Fibroblast of lung (primary cell): Measurements from ENCODE around the gene AFAP1.

Experiments
- EZH2 ChIP-seq: IDR thresholded peaks from 2 replicates; pipeline ENCODE4 v1.5.1; 2012; ENCODE audit warnings: low read length, control low read depth, mild to moderate bottlenecking; ENCODE audit errors: missing control alignments
- TF ChIP-seq, protein P1 (sequence below), 2 donors: IDR thresholded peaks in 1 of 2; conservative IDR thresholded peaks in 1 of 2; 1 replicate in 1 of 2; 2 replicates in 1 of 2; pipeline ENCODE4 v1.5.1; 2011 to 2012; ENCODE audit warnings: low read length in 2 of 2, control low read depth in 1 of 2, inconsistent platforms in 1 of 2, low read depth in 1 of 2, mild to moderate bottlenecking in 1 of 2

DNA sequence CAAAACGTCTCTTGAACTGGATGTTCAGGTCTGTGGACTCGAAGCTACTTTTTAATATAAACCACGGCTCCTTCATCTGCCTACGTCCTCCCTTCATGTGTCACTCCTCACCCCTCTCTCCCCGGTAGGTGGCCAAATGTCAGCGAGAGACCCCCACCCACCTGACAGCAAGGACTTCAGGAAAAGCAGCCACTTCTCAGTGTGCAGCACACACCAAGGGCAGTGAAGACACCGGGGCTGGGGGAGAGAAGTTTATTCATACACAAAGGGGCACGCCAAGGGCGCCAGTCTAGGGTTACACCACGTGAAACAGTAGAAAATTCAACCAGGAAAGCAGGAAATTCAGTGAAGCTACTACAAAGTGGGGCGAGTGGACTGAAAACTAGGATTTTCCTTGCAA lies 181.2 kb downstream of the AFAP1 start:
- TF ChIP-seq, protein P1, sequence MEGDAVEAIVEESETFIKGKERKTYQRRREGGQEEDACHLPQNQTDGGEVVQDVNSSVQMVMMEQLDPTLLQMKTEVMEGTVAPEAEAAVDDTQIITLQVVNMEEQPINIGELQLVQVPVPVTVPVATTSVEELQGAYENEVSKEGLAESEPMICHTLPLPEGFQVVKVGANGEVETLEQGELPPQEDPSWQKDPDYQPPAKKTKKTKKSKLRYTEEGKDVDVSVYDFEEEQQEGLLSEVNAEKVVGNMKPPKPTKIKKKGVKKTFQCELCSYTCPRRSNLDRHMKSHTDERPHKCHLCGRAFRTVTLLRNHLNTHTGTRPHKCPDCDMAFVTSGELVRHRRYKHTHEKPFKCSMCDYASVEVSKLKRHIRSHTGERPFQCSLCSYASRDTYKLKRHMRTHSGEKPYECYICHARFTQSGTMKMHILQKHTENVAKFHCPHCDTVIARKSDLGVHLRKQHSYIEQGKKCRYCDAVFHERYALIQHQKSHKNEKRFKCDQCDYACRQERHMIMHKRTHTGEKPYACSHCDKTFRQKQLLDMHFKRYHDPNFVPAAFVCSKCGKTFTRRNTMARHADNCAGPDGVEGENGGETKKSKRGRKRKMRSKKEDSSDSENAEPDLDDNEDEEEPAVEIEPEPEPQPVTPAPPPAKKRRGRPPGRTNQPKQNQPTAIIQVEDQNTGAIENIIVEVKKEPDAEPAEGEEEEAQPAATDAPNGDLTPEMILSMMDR (conservative IDR thresholded peaks at IDR 0.05 in 1 of 2, IDR thresholded peaks at IDR 0.05 in 1 of 2; ENCODE audit: low read depth in 1 of 2, low read length in 2 of 2) = no peak
- no peak for TF ChIP-seq EZH2
